Fibroblast of villous mesenchyme (primary cell): Measurements from ENCODE around the gene OR4F6. TPM values are rescaled to one million over a fixed set of nuclear protein-coding genes. Genes with fewer than 3 reads are reported as not detected.

Source experiments
- DNase-seq: peaks from one replicate; pipeline ENCODE4 v3.0.0-alpha.2; 2010; ENCODE audit warnings: low read depth
- H3K4me3 ChIP-seq: 2 replicates; pipeline ENCODE4 v1.5.1; 2011; ENCODE audit warnings: low read depth, mild to moderate bottlenecking, low read length
- CTCF ChIP-seq: IDR thresholded peaks from 2 replicates; pipeline ENCODE4 v1.5.1; 2012; ENCODE audit warnings: low read depth, mild to moderate bottlenecking, low read length; ENCODE audit not compliant: insufficient read depth
- small RNA-seq: library from RNA; depleted of rRNA; stranded (forward); fragments of <200 nt; gene quantifications from one replicate; pipeline ENCODE3, GENCODE V24; 2012
- total RNA-seq: library from RNA; depleted of rRNA; stranded (reverse); fragments of >200 nt; gene quantifications from 2 replicates; pipeline ENCODE4 v1.2.3, GENCODE V29; 2012

The OR4F6 gene
- total RNA-seq, 1 donor: not detected

- DNase-seq: no peak
- no peak for TF ChIP-seq CTCF
- no peak overlapping the region for H3K4me3 ChIP-seq
These were observed 38.3 kb downstream of the OR4F6 start for GRCh38 chr15:101841656-101842055.

GRCh38 chr15:101844916-101845315 is 41.6 kb downstream of the OR4F6 start:
- no peak overlapping the region for H3K4me3 ChIP-seq
- DNase-seq: no peak
- TF ChIP-seq CTCF: no peak

GRCh38 chr15:101852356-101852755 is 49.0 kb downstream of the OR4F6 start:
- TF ChIP-seq CTCF: no peak
- H3K4me3 ChIP-seq: no peak overlapping the region
- DNase-seq: no peak

Small RNA genes lying within 50 kb of the gene (small RNA-seq; reads per million reads assigned to genes)
- gene RN7SL209P: not detected

Other genes starting within 250 kb of the OR4F6 start
- gene TM2D3, start 151.1 kb upstream of the OR4F6 start, total RNA-seq: 36.7 and 48.4 TPM in 2 replicates
- gene TARS3, start 79.0 kb upstream of the OR4F6 start, total RNA-seq: 13.8 and 13.9 TPM in 2 replicates
- gene OR4F15, start 8.7 kb downstream of the OR4F6 start, total RNA-seq: under 0.01 TPM in 1 of 2 replicates, not detected in the other